Uterus (tissue), 4 donors: ENCODE results near the gene KISS1R. TPM values are rescaled to one million over a fixed set of nuclear protein-coding genes. Genes with fewer than 3 reads are reported as not detected.

ENCODE experiments used
- DNase-seq, 2 donors: peaks; one replicate each; pipeline ENCODE4 v3.0.0-alpha.2; 2019 to 2020
- H3K27ac ChIP-seq, 2 donors: fragments of 200-600 bp; sonication (generic); 1 replicate in 1 of 2; 2 replicates in 1 of 2; pipeline ENCODE4 v1.5.1; 2016 to 2018
- H3K27me3 ChIP-seq, 2 donors: fragments of 200-600 bp; sonication (generic); one replicate each; pipeline ENCODE4 v1.5.1; 2018 to 2019; ENCODE audit warnings: control low read depth in 1 of 2
- H3K36me3 ChIP-seq, 2 donors: fragments of 200-600 bp; sonication (generic); one replicate each; pipeline ENCODE4 v1.5.1; 2019; ENCODE audit warnings: control low read depth in 1 of 2
- H3K4me1 ChIP-seq, 2 donors: fragments of 200-600 bp; sonication (generic); one replicate each; pipeline ENCODE4 v1.5.1; 2018 to 2019; ENCODE audit warnings: control low read depth in 1 of 2
- H3K4me3 ChIP-seq, 2 donors: fragments of 200-600 bp; sonication (generic); 1 replicate in 1 of 2; 2 replicates in 1 of 2; pipeline ENCODE4 v1.5.1; 2018 to 2019; ENCODE audit warnings: mild to moderate bottlenecking in 1 of 2
- H3K9me3 ChIP-seq, 2 donors: fragments of 200-600 bp; sonication (generic); one replicate each; pipeline ENCODE4 v1.5.1; 2019; ENCODE audit warnings: control low read depth in 1 of 2
- POLR2A ChIP-seq, 2 donors: fragments of 450-650 bp; IDR thresholded peaks; one replicate each; pipeline ENCODE4 v1.6.1; 2016; ENCODE audit warnings: antibody characterized with exemption in 2 of 2, mild to moderate bottlenecking in 1 of 2, moderate library complexity in 1 of 2
- intact Hi-C: fragments of 100-400 bp; cut with DNase I; formaldehyde crosslinking; loops from one replicate; pipeline ENCODE4 v1.15.1; 2023; ENCODE audit warnings: low total_unique reads
- total RNA-seq, 4 donors: library from RNA; depleted of rRNA in 3 of 4; stranded (reverse); fragments of >200 nt in 3 of 4; gene quantifications; one replicate each; pipeline versions ENCODE4 v1.1.0 to v1.2.4, GENCODE V29; 2014 to 2023
- TF ChIP-seq, protein P1 (sequence below), 4 experiments: fragments of 200-600 bp in 2 of 4; fragments of 450-650 bp in 2 of 4; sonication (generic) in 2 of 4; IDR thresholded peaks; one replicate each; pipeline ENCODE4 v1.5.1; 2016 to 2019; ENCODE audit warnings: antibody characterized with exemption in 4 of 4, mild to moderate bottlenecking in 2 of 4, moderate library complexity in 1 of 4
- donor health status: DM: yes; HTN: yes; CAD: no.

The KISS1R gene
- total RNA-seq, 4 donors from 2014 or later, result 0.14 TPM; not detected in 3

- H3K4me1 ChIP-seq, result peaks cover 0 to 30% of the 10 kb centered on the region in 2 donors
- intact Hi-C loops, result no loop called here
- no peak overlapping the region for H3K4me3 ChIP-seq
Measured at GRCh38 chr19:938233-938923, 21.2 kb downstream of the KISS1R start.

GRCh38 chr19:939439-939838, 22.3 kb downstream of the KISS1R start:
- Histone ChIP-seq H3K36me3 (no peaks in the 10 kb centered on the region), H3K4me3 (no peak overlapping the region), H3K27me3 (no peaks in the 10 kb centered on the region), H3K9me3 (no peaks in the 10 kb centered on the region), H3K4me1 (peaks cover 0 to 23% of the 10 kb centered on the region in 2 donors), H3K27ac (no peak overlapping the region)
- TF ChIP-seq, protein P1, sequence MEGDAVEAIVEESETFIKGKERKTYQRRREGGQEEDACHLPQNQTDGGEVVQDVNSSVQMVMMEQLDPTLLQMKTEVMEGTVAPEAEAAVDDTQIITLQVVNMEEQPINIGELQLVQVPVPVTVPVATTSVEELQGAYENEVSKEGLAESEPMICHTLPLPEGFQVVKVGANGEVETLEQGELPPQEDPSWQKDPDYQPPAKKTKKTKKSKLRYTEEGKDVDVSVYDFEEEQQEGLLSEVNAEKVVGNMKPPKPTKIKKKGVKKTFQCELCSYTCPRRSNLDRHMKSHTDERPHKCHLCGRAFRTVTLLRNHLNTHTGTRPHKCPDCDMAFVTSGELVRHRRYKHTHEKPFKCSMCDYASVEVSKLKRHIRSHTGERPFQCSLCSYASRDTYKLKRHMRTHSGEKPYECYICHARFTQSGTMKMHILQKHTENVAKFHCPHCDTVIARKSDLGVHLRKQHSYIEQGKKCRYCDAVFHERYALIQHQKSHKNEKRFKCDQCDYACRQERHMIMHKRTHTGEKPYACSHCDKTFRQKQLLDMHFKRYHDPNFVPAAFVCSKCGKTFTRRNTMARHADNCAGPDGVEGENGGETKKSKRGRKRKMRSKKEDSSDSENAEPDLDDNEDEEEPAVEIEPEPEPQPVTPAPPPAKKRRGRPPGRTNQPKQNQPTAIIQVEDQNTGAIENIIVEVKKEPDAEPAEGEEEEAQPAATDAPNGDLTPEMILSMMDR (IDR thresholded peaks at IDR 0.05), result no peak
- no peak for TF ChIP-seq POLR2A (IDR thresholded peaks at IDR 0.05)
- intact Hi-C loops, result no loop called here
- no peak for DNase-seq

More at GRCh38 chr19:938233-938923, 21.2 kb downstream of the KISS1R start:
- DNase-seq, result no peak
- Histone ChIP-seq H3K27me3 (no peaks in the 10 kb centered on the region), H3K36me3 (no peaks in the 10 kb centered on the region), H3K9me3 (no peaks in the 10 kb centered on the region), H3K27ac (no peak overlapping the region)
- TF ChIP-seq, protein P1 (IDR thresholded peaks at IDR 0.05), result no peak
- no peak for TF ChIP-seq POLR2A (IDR thresholded peaks at IDR 0.05)

DNA sequence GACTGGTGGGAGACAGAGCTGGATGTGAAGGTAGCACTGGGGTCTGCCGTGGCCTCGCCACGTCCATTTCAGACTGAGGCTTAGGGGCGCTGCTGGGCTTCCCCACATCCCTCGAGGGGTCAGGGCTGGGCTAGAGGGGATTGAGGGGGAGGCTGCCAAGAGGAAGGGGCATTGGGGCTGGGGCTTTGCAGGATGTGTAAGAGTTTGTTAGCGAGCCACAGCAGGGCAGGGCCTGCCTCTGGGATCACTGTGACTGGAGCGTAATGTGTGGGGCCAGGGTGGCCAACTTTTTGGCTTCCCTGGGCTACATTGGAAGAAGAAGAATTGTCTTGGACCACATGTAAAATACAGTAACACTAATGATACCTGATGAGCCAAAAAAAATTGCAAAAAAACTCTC, 22.8 kb downstream of the KISS1R start:
- no peak for DNase-seq
- no peaks in the 10 kb centered on the region for H3K36me3 ChIP-seq
- H3K9me3 ChIP-seq, result no peaks in the 10 kb centered on the region
- intact Hi-C loops, result no loop called here
- H3K27ac ChIP-seq, result no peak overlapping the region
- no peaks in the 10 kb centered on the region for H3K27me3 ChIP-seq
- peaks cover 0 to 20% of the 10 kb centered on the region in 2 donors for H3K4me1 ChIP-seq
- TF ChIP-seq, protein P1 (IDR thresholded peaks at IDR 0.05), result no peak
- TF ChIP-seq POLR2A (IDR thresholded peaks at IDR 0.05), result no peak
- H3K4me3 ChIP-seq, result no peak overlapping the region

- no peaks in the 10 kb centered on the region for H3K27me3 ChIP-seq
- H3K4me1 ChIP-seq, result peaks cover 0 to 17% of the 10 kb centered on the region in 2 donors
- intact Hi-C loops, result no loop called here
- peak; percentile 47 to 56 for DNase-seq
- TF ChIP-seq, protein P1 (IDR thresholded peaks at IDR 0.05), result no peak
- peak in 1 of 2 donors; percentile 12 for TF ChIP-seq POLR2A (IDR thresholded peaks at IDR 0.05)
- no peaks in the 10 kb centered on the region for H3K36me3 ChIP-seq
- peak overlapping the region in 1 of 2 donors; percentile 11 for H3K4me3 ChIP-seq
- H3K9me3 ChIP-seq, result no peaks in the 10 kb centered on the region
- peak overlapping the region; percentile 55 to 67 for H3K27ac ChIP-seq
Measured at GRCh38 chr19:940591-941291, 23.6 kb downstream of the KISS1R start.
